Heart left ventricle (tissue), 13 donors: ENCODE data around the gene PTGIS.

Experiments
- CTCF ChIP-seq, 12 donors: fragments of 200-600 bp; sonication (generic) in 4 of 12; IDR thresholded peaks; one replicate each; pipeline versions ENCODE4 v1.5.0 to v1.8.0; 2018 to 2022; ENCODE audit warnings: antibody characterized with exemption in 12 of 12, mild to moderate bottlenecking in 5 of 12
- POLR2A ChIP-seq, 2 donors: fragments of 450-650 bp; IDR thresholded peaks; one replicate each; pipeline ENCODE4 v1.6.1; 2017; ENCODE audit warnings: antibody characterized with exemption in 2 of 2, mild to moderate bottlenecking in 2 of 2, moderate library complexity in 2 of 2
- donor health status: ischemic (EF 13 %, LVEDD 7.1; RV severe dilation, severe dysfunction).
- donor health status: DM: no; HTN: yes; CAD: no.
- donor health status: DM: no; HTN: no; CAD: no.
- donor health status: ischemic (EF 25% LVEDD 6.9; RV normal size, moderate dysfunction).
- donor health status: ischemic (EF 25% LVEDD 5.7; RV mildly dilated, moderate dysfunction).
- donor health status: ischemic (EF 35%, LVEDD 5.7; RV mildly dilated, moderate dysfunction).
- donor health status: nonischemic (EF 11% LVEDD 7.7; RV severe dilation, severe dysfunction).
- donor health status: DM: yes; HTN: yes; CAD: no.
- donor health status: PGD.
- donor health status: ischemic (EF 29% LVEDD 5.4; RV normal size, mild dysfunction).
- donor health status: nonischemic (EF 23%, LVEDD 6.1; RV moderate dilation, normal function).

GRCh38 chr20:49594931-49595315, 27.0 kb upstream of the PTGIS start:
- TF ChIP-seq CTCF (IDR thresholded peaks at IDR 0.05) (no peak), POLR2A (IDR thresholded peaks at IDR 0.05) (no peak)
